Natural killer cell (primary cell): ENCODE measurements around the gene VTCN1. TPM values are rescaled to one million over a fixed set of nuclear protein-coding genes. Genes with fewer than 3 reads are reported as not detected.

Source experiments
- ATAC-seq, 3 donors: fragments of 150-1000 bp in 2 of 3; fragments of 200-7000 bp in 1 of 3; cut with Tn5 transposase; 1 replicate in 1 of 3; 2 replicates in 2 of 3; pipeline ENCODE4 v1.10.0; 2021; ENCODE audit warnings: mild to moderate bottlenecking in 2 of 3, moderate library complexity in 2 of 3
- DNase-seq, 2 donors: peaks; one replicate each; pipeline versions ENCODE4 v3.0.0 to v3.0.0-alpha.2; 2013 to 2021; ENCODE audit warnings: mixed read lengths in 1 of 2
- H3K27ac ChIP-seq: one replicate; pipeline ENCODE4 v1.5.1; 2013; ENCODE audit warnings: mild to moderate bottlenecking, low read length
- H3K27me3 ChIP-seq: one replicate; pipeline ENCODE4 v1.6.1; 2013; ENCODE audit warnings: low read length; ENCODE audit not compliant: control insufficient read depth, insufficient read depth
- H3K36me3 ChIP-seq: one replicate; pipeline ENCODE4 v1.6.1; 2013; ENCODE audit warnings: low read length; ENCODE audit not compliant: control insufficient read depth, insufficient read depth
- H3K4me1 ChIP-seq: one replicate; pipeline ENCODE4 v1.6.1; 2013; ENCODE audit warnings: low read length; ENCODE audit not compliant: control insufficient read depth, insufficient read depth
- H3K4me3 ChIP-seq: one replicate; pipeline ENCODE4 v1.5.1; 2013; ENCODE audit warnings: low read length
- H3K9me3 ChIP-seq: one replicate; pipeline ENCODE4 v1.6.1; 2013; ENCODE audit warnings: low read length; ENCODE audit not compliant: control insufficient read depth, insufficient read depth
- H3K27ac Mint-ChIP-seq, 2 donors: one replicate each; pipeline ENCODE4 v1.8.0; 2022; ENCODE audit warnings: mild to moderate bottlenecking in 2 of 2, mixed read lengths in 2 of 2, moderate library complexity in 1 of 2
- H3K27me3 Mint-ChIP-seq, 2 donors: one replicate each; pipeline ENCODE4 v1.8.0; 2022; ENCODE audit warnings: low read depth in 2 of 2, mixed read lengths in 2 of 2
- H3K36me3 Mint-ChIP-seq: one replicate; pipeline ENCODE4 v1.8.0; 2022; ENCODE audit warnings: mixed read lengths
- H3K4me1 Mint-ChIP-seq, 2 donors: one replicate each; pipeline ENCODE4 v1.8.0; 2022; ENCODE audit warnings: mixed read lengths in 2 of 2
- H3K4me3 Mint-ChIP-seq: one replicate; pipeline ENCODE4 v1.8.0; 2022; ENCODE audit warnings: mild to moderate bottlenecking, moderate library complexity, mixed read lengths
- H3K9me3 Mint-ChIP-seq, 2 donors: one replicate each; pipeline ENCODE4 v1.8.0; 2022; ENCODE audit warnings: mixed read lengths in 2 of 2
- CTCF ChIP-seq: fragments of 200-600 bp; IDR thresholded peaks from one replicate; pipeline ENCODE4 v1.8.0; 2022; ENCODE audit warnings: antibody characterized with exemption
- WGBS: methylation state at CpG from one replicate; pipeline ENCODE4 v1.1.7; 2013; ENCODE audit warnings: missing lambda C conversion rate; ENCODE audit not compliant: insufficient coverage; 5-methylcytosine and 5-hydroxymethylcytosine counted together
- intact Hi-C: fragments of 100-400 bp; cut with micrococcal nuclease; formaldehyde crosslinking; loops from one replicate; pipeline ENCODE4 v1.14.2; 2022
- total RNA-seq, 4 donors: library from RNA; stranded (reverse); fragments of 120-200 nt in 1 of 4; gene quantifications; one replicate each; pipeline versions ENCODE4 v1.2.3 to v1.2.4, GENCODE V29; 2013 to 2022

The VTCN1 gene
- total RNA-seq, 3 donors from 2014 or later (not counting 1 experiment from before 2014, with no cell fraction given): not detected

GRCh38 chr1:117118137-117118536 is 92.6 kb downstream of the VTCN1 start:
- no peak overlapping the region for H3K4me3 ChIP-seq
- no peak overlapping the region for H3K27ac ChIP-seq
- Mint-ChIP-seq H3K4me3 (no peak overlapping the region), H3K9me3 (no peaks in the 10 kb centered on the region), H3K4me1 (peaks cover 5 to 16% of the 10 kb centered on the region in 2 donors), H3K36me3 (no peaks in the 10 kb centered on the region), H3K27ac (no peak overlapping the region), H3K27me3 (peaks cover 0 to 2% of the 10 kb centered on the region in 2 donors)
- H3K36me3 ChIP-seq: no peaks in the 10 kb centered on the region
- intact Hi-C loops: no loop called here
- DNase-seq (no peak), ATAC-seq (no peak)
- H3K9me3 ChIP-seq: no peaks in the 10 kb centered on the region
- WGBS: 97% methylated on average over 12 of the region's 12 CpGs
- TF ChIP-seq CTCF: no peak
- H3K27me3 ChIP-seq: no peaks in the 10 kb centered on the region
- H3K4me1 ChIP-seq: peaks cover 16% of the 10 kb centered on the region

GRCh38 chr1:117117697-117118096 is 93.0 kb downstream of the VTCN1 start:
- Mint-ChIP-seq H3K4me3 (no peak overlapping the region), H3K27me3 (peaks cover 0 to 1% of the 10 kb centered on the region in 2 donors), H3K36me3 (no peaks in the 10 kb centered on the region), H3K9me3 (no peaks in the 10 kb centered on the region), H3K4me1 (peaks cover 3 to 15% of the 10 kb centered on the region in 2 donors), H3K27ac (no peak overlapping the region)
- H3K4me3 ChIP-seq: no peak overlapping the region
- H3K36me3 ChIP-seq: no peaks in the 10 kb centered on the region
- no peak for TF ChIP-seq CTCF
- WGBS: 96% methylated on average over 2 of the region's 2 CpGs
- intact Hi-C loops: no loop called here
- no peaks in the 10 kb centered on the region for H3K27me3 ChIP-seq
- peaks cover 15% of the 10 kb centered on the region for H3K4me1 ChIP-seq
- ATAC-seq (no peak), DNase-seq (no peak)
- no peaks in the 10 kb centered on the region for H3K9me3 ChIP-seq
- H3K27ac ChIP-seq: no peak overlapping the region

- Mint-ChIP-seq H3K36me3 (no peaks in the 10 kb centered on the region), H3K27me3 (no peaks in the 10 kb centered on the region), H3K9me3 (no peaks in the 10 kb centered on the region), H3K27ac (no peak overlapping the region), H3K4me3 (no peak overlapping the region), H3K4me1 (peaks cover 0 to 10% of the 10 kb centered on the region in 2 donors)
- no peaks in the 10 kb centered on the region for H3K36me3 ChIP-seq
- H3K27me3 ChIP-seq: no peaks in the 10 kb centered on the region
- TF ChIP-seq CTCF: no peak
- no peak for DNase-seq
- H3K9me3 ChIP-seq: no peaks in the 10 kb centered on the region
- no peak overlapping the region for H3K27ac ChIP-seq
- peaks cover 8% of the 10 kb centered on the region for H3K4me1 ChIP-seq
- ATAC-seq: no peak
- H3K4me3 ChIP-seq: no peak overlapping the region
- intact Hi-C loops: no loop called here
- WGBS: 96% methylated on average over 3 of the region's 3 CpGs
Measured at GRCh38 chr1:117116784-117117130, 94.0 kb downstream of the VTCN1 start.

DNA sequence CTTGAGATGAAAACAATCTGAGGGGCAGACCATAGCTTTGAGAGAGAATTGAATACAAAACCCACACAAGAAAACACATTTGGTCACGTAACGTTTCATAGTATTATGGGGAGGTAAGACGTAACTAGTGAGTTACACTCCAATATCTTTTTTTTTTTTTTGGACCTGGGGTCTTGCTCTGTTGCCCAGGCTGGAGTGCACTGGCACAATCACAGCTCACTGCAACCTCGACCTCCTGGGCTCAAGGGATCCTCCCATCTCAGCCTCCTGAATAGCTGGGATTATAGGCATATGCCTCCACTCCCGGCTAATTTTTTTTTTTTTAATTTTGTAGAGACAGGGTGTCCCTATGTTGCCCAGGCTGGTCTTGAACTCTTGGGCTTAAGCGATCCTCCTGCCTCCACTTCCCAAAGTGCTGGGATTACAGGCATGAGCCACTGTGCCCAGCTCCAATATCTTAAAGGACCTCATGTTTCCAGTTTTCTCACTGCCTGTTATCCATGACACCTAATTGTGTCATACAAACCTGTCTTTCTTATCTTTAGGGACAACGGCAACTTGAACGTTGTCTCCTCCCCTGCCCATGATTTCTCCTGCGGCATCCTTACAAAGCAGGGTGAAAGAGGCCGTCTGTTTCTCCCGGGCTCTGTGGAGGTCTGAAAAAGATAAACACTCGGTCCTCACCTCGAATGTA is 94.5 kb downstream of the VTCN1 start:
- H3K27ac Mint-ChIP-seq: no peak overlapping the region
- H3K36me3 ChIP-seq: no peaks in the 10 kb centered on the region
- H3K4me3 ChIP-seq: no peak overlapping the region
- H3K4me3 Mint-ChIP-seq: no peak overlapping the region
- DNase-seq (no peak), ATAC-seq (no peak)
- no peaks in the 10 kb centered on the region for H3K9me3 Mint-ChIP-seq
- no peak for TF ChIP-seq CTCF
- peaks cover 0 to 6% of the 10 kb centered on the region in 2 donors for H3K4me1 Mint-ChIP-seq
- no peak overlapping the region for H3K27ac ChIP-seq
- 96% methylated on average over 12 of the region's 13 CpGs for WGBS
- H3K36me3 Mint-ChIP-seq: no peaks in the 10 kb centered on the region
- H3K27me3 Mint-ChIP-seq: no peaks in the 10 kb centered on the region
- H3K4me1 ChIP-seq: peaks cover 7% of the 10 kb centered on the region
- intact Hi-C loops: no loop called here
- no peaks in the 10 kb centered on the region for H3K27me3 ChIP-seq
- H3K9me3 ChIP-seq: no peaks in the 10 kb centered on the region
